ENCODE data around the gene SLC22A14.

DNA sequence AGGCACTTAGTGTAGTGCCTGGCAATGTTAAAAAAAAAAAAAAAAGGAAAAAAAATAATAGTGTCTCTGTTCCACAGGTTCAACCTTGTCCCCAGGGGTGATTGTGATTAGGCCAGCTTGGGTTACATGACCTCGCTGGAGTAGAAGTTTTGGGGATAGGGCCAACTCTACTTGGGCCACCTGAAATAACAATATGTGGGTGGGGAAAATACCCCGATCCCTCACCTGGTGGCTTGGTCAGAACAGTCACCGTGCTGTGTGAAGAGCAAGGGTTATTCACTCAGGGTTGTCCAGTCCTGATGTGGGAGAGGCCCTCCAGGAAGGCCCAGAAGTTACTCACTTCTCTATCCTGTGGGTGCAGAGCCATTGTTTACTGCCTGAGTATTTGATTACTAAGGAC lies 84.0 kb downstream of the SLC22A14 start:
- TF ChIP-seq POLR2A (IDR thresholded peaks at IDR 0.05) (no peak), POLR2AphosphoS5 (IDR thresholded peaks at IDR 0.05) (no peak)

Measured in spleen (tissue), 3 donors.